HuH-7 (cell line): ENCODE results near the gene PKD1L1.

Experiments
- DNase-seq: peaks from one replicate; pipeline ENCODE4 v3.0.0; 2011; ENCODE audit warnings: low spot score

The PKD1L1 gene

DNA sequence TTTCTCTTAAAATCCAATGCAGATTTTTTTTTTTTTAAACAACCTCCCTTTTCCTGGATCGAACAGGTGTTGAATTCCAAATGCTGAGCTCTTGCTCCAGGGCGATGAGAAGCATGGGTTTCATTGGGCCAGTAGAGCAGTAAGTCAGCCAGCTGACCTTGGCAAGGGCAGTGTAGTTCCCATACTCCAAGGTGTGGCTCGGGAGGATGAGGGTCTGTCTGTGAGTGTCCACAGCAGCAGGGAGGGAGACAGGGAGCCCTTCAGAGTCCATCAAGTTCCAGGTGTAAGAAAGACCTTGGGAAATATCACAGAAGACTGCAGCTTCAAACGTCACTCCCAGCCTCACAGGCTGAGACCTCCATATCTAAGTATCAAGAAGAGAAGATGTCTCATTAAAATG is 50.4 kb downstream of the PKD1L1 start:
- no peak for DNase-seq

DNA sequence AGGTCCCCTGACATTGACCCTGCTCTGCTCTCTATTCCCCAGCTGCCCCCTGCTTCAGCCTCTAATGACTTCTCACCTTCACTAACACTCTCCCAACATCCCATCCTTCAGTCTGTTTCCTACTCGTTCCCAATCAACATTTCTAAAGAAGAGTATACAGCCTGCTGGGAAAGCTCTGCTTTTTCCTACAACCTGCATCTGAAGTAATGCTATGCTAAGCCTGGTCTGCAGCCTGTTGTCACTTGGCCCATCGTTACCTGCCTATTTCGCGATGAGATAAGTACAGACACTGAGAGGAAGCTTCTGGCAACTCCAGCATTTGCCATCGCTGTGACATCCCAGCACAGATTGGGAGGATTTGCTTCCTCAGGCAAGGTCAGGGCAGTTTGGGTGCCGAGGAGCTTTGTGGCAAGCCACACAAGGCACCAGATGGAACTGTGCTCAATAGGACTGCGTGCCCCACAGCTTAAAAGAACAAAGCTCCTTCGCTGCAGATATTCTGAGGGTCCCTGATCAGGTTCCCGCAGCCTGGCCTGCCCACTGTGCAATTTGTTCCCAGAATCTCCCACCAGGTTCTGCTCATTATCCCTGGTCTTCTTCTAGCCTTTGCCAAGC is 51.4 kb downstream of the PKD1L1 start:
- DNase-seq = no peak

DNA sequence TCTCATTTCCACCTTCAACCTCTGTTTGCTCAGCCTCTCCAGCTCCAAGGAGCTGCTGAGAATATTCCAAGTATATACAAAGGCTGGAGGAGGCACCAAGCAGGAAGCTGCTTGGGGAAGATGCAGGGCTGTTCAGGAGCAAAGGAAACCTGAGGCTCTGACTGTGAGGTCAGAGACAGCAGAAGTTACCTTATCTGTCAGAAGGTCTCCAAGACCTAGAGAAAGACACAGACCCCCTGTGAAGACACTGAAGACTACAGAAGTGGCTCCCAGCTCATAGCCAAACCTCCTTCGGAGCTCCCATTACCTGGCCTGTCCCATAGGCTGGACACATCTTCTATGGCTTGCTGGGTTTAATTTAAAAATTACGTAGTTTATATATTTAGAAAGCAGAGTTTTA is 53.2 kb downstream of the PKD1L1 start:
- DNase-seq = no peak

DNA sequence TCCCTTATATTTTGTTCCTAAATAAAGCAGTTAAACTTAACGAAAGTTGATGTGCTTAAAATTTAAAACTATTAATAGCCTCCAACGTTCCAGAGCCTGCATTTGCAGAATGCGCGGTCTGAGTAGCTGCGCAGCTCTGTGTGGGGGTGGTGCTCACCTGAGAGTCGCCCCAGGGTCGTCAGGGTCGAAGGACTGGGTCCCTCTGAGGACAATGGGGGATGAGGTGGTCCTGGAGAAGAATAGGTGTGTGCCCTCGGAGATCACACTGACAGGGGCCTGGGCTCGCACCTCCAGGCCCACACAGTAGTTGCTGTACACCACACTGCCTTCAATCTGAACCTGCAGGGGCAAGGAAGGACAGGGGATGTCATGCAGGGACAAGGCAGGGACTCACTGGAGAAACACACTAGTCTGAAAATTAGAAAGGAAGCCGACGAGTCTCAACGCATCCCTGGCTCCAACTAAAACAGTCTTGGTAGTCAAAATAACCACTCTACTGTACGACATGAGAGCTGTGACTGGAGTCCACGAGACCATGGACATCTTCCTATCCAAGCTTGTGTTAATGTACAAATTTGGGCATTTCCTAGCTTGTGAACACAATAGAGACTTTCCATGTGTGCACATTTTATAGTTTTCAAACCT is 54.4 kb downstream of the PKD1L1 start:
- DNase-seq = no peak

DNA sequence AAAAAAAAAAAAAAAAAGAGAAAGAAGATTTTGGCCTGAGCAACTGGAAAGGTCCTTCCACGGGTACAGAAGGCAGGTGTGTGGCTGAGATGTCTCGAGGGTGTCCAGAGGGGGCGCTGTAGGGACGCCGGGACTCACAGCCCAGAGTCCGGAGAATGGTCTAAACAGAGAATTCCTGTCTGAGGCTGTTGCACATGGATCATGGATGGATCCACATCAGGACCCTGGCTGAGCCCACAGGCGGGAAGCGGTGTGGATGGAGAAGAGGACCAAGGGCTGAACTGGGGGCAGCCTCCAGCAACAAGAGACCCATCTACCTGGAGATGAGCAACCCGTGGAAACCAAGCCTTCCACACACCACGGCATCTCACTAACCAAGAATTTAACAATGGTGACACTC is 55.0 kb downstream of the PKD1L1 start:
- DNase-seq = peak; percentile 80

DNA sequence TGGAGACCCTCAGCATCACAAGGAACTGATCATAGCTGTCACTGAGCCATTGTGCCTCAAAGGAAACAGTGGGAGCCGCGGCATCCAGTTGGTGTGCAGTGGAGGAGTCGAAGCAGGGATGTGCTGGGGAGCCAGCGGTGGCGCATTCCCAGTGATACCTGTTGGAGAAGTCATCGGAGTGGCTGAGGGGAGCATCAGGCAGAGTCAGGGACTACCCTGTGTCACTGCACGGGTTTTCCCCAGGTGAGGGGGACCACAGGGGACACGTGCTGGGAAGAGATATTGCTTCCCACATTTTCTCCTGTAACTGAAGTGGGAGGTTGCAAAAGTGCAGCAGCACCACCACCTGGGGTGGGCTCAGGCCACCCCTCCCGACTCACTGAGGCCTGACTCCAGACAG is 57.7 kb downstream of the PKD1L1 start:
- DNase-seq = no peak

DNA sequence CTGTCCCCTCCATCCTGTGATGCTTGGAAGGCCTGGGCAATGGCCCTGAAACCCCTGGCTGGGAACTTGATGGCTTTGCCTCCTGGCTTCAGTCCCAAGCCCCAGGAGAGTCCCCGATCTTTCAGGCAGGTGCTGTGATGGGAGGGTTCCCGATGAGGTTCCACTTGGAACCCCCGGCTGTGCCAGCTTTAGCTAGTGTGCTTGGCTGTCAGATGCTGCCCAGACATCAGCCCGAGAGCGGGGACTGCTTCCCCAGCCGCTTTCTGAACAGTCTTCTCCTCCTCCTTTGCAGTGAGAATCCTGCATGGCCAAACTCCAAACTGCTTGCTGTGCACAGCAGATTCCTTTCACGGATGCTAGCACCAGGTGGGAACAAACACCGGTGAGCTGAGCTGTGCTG is 58.1 kb downstream of the PKD1L1 start:
- DNase-seq = no peak

DNA sequence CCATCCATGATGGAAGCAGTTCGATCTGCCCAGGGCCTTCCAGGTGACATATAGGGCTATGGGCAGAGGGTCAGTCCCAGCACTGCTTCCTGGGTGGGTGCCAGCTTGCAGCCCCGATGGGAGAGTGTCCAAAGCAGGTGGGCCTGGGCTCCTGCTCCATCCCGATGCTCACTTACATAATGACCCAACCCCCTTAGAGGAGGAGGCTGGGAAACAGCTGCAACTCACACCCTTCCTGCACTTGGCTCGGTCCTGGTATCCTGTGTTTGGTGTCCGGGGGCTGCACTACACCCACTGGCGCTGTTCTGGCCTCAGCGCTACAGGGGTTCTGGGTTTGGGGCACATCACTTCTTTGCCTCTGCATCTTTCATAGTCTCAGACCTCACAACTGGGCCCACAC is 58.5 kb downstream of the PKD1L1 start:
- DNase-seq = no peak

DNA sequence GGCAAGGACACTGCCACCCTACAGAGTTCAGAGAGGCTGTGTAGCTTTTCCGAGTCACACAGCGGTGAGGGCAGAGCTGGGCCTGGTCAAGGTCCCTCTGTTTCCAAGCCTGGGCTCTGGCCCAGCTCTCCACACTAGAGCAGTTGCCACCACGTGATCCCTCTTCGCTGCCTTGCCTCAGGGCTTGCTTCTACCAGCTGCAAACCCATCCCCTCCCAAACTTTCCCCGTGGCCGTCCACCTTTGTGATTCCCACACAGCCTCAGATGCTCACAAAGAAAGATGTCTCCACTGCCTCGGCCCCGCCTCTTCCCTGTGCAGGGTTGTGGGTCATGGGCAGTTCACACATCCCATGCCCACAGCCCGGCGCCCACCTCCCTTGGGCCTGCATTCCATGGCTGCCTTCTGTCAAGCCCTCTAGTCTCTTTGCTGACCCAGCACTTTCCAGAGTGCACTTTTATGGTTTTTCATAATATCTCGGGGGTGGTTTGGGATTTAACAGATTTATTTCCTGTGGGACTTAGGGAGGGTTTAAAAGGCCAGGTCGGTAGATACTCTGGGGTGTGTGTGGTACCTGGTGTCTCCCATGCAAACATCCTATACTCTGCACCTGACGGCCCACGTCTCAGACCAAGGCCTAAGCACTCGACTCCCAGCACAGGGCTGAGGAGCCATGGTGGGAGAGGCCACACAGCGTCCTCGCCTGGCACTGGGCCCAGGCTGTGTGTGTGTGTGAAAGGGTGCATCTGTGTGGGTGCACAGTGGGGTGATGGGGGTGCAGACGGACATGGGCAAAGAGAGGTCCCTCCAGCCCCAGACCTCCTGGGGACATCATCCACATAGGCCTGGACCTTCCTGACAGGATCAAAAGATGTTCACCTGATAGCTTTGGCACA is 59.6 kb downstream of the PKD1L1 start:
- DNase-seq = no peak

DNA sequence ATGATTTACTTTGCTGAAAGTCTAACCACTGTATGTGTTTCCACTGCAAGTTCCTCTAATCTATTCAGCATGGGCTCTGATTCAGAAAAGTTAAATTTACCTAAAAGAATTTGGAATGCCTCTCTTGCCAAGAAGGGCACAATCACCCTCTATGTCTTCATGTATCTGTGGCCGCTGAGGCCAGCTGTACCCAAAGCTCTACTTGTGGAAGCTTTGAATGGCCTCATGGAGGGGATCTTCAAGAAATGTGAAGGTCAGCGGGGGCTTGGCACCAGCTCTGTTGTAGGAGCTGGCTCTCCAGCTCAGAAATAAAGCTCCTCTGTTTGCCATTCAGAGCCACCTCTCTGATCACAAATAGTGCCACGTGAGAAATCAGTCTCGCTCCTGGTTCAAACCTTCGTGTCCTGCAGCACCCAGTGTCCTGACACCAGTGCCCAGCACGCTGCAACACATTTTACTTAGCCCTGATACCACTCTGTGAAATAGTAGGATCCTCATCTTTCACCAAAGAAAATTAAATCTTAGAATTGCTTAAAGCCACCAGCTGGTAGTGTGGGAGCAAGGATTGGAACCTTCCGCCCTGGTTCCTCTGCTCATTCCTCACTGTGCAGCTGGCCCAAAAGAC is 61.1 kb downstream of the PKD1L1 start:
- DNase-seq = no peak

DNA sequence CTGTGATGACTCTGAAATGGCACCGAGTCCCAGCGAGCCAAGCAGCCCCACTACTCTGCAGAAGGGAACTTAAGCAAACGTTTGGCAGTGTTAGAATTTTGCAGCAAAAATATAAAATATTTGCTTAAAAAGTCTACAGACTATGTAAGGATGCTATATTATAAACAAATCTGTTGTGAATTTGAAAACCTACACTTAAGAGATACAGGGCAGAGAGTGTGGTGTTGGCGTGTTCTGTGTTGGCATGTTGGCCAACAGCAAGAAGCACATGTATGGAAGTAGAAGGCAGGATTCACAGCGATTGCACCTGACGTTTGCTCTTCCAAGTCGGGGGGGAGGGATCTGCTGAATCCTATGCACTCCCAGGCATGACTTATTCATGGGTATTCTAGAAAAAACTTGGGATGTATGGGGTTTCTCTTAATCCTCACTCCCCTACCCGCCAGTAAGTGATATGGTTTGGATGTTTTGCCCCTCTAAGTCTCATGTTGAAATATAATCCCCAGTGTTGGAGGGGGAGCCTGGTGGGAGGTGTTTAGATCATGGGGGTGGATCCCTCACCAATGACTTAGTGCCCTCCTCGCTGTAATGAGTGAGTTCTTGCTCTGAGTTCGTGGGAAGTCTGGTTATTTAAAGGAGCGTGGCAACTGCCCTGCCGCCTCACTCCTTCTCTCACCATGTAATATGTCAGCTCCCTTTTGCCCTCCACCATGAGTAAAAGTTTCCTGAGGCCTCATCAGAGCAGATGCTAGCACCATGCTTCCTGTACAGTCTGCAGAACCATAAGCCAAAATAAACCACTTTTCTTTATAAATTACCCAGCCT is 62.1 kb downstream of the PKD1L1 start:
- DNase-seq = no peak

DNA sequence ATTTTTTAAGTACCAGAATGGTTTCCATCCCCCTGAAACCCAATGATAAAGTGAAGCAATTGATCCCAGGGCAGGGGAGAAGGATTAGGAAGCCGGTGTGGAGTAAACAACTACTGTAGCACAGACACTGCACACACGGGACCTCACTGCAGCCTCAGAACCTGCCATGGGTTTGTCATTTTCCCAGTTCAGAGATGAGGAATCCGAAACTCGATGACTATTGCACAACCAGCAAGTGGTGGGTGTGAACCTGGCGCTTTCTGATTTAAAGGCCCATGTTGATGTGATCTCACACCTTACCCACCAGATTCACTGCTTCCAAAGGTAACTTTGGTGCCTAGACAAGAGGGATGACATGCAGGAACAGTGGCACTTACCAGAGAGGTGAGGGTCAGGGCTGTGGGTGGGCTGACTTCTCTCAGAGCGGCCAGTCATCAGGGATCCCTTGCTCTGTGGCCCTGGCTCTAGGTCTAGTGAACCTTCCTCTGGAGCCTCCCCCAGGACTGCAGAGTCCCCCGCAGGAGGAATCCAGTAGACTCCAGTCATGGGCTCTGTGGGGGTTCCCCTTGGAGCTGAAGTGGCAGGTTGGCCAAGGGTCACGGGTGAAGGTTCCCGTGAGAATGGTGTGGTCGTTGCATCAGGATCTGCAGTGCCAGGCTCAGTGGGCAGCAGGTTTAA is 62.8 kb downstream of the PKD1L1 start:
- DNase-seq = no peak

DNA sequence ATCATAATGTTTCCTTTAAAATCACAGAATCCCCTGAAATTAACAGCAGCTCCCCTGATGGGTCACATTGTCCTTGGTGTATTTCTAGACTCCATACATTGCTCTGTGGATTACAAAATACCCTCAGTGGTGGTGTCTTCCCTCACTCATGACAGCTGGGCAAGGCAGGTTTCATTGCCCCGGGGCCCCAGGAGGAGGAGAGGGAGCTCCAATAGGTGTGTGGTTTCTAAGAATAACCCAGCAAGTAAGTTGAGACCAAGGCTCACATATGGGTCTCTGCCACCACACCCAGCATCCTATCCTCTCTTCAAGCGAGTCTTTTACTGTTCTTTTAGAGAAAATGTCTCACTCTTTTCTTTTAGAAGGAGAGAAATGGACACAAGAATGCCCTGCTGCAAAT is 63.6 kb downstream of the PKD1L1 start:
- no peak for DNase-seq

DNA sequence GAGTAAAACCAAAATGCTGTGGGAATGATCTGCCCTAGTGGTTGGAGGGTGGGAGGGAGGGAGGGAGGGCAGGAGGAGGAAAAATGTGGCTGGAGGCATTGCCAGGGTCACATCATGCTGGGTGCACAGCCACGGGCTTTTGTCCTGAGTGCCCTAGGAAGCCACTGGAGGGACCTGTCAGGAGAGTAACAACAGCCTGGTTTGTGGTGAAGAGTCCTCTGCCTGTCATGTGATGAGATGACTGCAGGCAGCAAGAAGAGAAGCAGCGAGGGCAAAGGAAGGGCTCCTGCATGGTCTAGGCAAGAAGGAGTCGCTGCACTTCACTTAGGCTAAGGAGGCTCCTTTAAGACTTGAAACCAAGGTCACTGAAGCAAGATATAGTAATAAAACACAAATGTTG is 65.6 kb downstream of the PKD1L1 start:
- no peak for DNase-seq

DNA sequence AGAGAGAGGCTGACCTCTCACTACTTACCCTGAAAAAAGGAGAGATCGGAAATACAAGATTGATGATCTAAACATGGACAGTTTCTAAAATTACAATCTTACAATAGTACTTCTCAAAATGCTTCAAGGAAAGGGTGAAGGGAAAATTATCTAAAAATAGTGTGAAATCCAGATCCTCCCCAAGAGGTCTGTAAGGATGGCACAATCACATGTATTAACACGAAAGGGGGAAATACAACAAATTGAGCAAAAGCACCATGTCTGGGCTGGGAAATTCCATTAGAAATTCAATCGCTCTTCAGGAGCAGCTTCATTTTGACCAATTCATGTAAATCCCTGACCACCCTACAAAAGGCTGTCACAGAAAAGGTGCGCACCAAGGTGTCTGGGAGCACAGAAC is 67.0 kb downstream of the PKD1L1 start:
- no peak for DNase-seq

DNA sequence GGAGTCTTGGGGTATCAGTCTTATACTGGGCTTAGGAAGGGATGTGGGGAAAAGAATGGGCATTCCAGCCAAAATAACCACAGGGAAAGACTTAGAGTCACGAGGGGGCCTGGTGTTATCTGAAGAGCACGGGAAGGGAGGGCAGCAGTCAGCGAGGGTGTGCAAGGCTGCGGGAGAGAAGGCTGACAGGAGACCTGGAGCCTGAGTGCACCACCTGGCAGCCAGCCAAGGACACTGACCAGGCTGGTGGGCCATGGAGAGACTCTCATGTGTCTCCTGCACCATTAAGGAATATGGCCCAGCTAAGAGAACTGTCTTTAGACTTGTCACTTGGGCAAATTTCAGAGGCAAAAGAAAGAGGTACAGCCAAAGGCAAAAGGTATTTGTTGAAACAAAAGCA is 69.6 kb downstream of the PKD1L1 start:
- DNase-seq = no peak

DNA sequence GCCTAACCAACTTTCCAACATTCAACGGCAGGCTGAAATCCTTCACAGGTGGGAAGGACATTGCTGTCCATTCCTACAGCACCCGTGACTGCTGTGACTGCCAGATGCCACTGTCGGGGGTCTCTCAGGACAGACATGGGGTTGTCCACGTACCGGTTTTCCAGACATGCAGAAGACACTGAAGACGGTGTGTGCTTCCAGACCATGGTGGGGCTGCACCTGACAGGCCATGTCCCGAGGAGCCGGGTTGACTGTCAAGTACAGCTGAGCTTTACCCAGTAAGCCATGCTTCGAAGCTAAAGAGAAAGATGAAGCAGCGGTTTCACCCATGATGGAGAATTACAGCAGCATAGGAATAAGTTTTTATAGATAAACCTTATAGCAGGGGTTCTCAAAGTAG is 70.9 kb downstream of the PKD1L1 start:
- DNase-seq = no peak

DNA sequence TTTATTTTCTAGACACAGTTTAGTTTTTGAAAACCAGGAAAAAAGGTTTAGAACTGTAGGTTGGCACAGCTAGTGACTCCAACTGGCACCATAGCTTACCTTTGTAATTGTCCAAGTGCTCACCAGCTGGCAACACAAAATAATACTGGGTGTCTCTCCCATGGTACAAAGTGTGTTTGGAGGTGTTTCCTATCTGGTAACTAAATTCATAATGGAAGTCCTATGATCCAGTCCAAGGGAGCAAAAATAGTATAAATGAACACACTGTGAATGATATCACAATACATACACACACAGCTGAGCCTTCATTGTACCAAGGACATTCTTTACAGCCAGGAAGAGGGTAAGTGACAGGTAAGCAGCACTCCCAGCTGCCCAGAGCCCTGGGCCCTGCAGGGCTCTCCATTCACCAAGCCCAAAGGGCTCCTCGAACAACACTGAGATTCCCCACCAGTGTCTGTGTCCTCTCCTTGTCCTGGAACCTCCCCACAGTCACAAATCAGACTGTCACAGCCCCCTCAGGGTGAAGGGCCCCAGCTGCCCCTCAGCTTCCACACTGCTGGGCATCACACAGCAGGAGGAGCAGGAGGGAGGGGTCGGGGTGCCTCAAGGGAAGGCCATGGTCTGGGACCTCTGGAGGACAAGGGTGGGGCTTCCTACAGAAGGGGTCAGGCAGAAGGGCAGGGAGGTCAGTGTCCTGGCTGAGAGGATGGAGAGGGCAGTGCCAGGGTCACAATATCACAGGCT is 72.1 kb downstream of the PKD1L1 start:
- DNase-seq = no peak

DNA sequence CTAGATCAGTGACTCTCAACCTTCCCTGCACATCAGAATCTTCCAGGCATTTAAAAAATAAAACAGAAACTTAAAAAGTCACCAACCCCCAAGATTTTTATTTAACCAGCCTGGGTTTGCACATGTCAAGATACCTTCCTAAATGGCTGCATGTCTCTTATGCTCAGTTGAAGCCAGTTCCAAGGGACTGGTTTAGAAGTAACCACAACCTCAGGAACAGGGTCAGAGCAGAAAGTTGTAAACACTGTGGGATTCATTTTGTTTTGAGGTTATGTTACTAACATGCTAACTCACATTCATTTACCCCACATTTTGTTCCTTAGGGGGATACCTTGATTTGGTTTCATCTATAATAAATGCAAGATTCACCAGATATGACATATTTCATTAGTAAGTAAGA is 72.9 kb downstream of the PKD1L1 start:
- DNase-seq = no peak

DNA sequence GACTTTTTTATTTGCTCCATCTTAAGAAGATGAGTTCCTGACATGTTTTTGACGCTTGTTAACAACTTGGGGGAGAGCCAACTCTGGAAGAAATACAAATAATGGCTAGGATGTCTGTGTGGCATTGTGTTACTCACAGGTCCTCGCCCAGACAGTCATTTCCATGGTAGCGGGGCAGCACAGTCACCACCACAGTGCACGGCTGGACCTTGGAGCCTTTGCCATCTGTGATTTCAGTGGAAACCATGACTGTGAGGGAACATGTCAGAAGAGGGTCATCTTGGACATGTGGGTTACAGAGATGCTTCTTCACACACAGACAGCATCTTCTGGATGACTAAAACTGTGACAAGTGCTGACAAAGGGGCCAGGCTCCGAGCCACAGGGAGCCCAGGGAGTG is 74.5 kb downstream of the PKD1L1 start:
- DNase-seq = no peak

DNA sequence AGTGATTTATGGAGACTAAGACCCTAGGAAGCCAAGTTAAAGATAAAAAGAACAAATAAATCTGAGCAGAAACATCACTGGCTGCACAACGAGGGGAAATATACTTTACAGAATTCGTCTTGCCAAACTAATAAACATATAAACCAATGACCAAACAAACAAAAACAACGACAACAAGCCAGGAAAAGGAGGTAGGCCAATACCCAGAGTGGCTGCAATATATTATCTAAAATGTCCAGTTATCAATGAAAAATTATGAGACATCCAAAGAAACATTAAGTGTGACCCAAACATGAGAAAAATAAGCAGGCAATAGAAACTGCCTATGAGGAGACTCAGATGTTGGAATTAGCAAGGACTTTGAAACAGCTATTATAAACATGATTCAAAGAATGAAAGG is 81.0 kb downstream of the PKD1L1 start:
- DNase-seq = no peak
